NT2/D1 (cell line): ENCODE data around the gene TRPV6.

Experiments
- SUZ12 ChIP-seq: IDR thresholded peaks from 2 replicates; pipeline ENCODE4 v1.6.1; 2011; ENCODE audit not compliant: insufficient read length, insufficient read depth; ENCODE audit errors: extremely low read depth
- ZNF274 ChIP-seq: IDR thresholded peaks from 2 replicates; pipeline ENCODE4 v1.6.1; 2011; ENCODE audit warnings: mild to moderate bottlenecking, low read depth, low read length

- TF ChIP-seq ZNF274, result no peak
- no peak for TF ChIP-seq SUZ12
Observed at GRCh38 chr7:142881586-142882337, 3.8 kb downstream of the TRPV6 start.
